SK-MEL-5 (cell line): ENCODE data around the gene EXOC6B. TPM values are rescaled to one million over a fixed set of nuclear protein-coding genes. Genes with fewer than 3 reads are reported as not detected.
"Not testable (repeated sequence)": the region's sequence is repeated elsewhere in the genome, so short reads cannot be mapped to it uniquely, and the experiment has no call there.

Experiments used
- DNase-seq: peaks from one replicate; pipeline ENCODE4 v3.0.0-alpha.2; 2016; ENCODE audit warnings: low read depth, low spot score
- in situ Hi-C: cut with HindIII; loops from 2 replicates; pipeline ENCODE4 v1.10.0; 2016; ENCODE audit warnings: low sequenced_read_pairs, high pct_unique_total_duplicates, low pct_unique_long_range_greater_than_20kb
- total RNA-seq: library from RNA; depleted of rRNA; stranded (reverse); fragments of >200 nt; shearing (Covaris generic); gene quantifications from 2 replicates; pipeline ENCODE4 v1.2.3, GENCODE V29; 2014

The EXOC6B gene
- total RNA-seq, 1 experiment from 2014 or later = 20.0 TPM

DNA sequence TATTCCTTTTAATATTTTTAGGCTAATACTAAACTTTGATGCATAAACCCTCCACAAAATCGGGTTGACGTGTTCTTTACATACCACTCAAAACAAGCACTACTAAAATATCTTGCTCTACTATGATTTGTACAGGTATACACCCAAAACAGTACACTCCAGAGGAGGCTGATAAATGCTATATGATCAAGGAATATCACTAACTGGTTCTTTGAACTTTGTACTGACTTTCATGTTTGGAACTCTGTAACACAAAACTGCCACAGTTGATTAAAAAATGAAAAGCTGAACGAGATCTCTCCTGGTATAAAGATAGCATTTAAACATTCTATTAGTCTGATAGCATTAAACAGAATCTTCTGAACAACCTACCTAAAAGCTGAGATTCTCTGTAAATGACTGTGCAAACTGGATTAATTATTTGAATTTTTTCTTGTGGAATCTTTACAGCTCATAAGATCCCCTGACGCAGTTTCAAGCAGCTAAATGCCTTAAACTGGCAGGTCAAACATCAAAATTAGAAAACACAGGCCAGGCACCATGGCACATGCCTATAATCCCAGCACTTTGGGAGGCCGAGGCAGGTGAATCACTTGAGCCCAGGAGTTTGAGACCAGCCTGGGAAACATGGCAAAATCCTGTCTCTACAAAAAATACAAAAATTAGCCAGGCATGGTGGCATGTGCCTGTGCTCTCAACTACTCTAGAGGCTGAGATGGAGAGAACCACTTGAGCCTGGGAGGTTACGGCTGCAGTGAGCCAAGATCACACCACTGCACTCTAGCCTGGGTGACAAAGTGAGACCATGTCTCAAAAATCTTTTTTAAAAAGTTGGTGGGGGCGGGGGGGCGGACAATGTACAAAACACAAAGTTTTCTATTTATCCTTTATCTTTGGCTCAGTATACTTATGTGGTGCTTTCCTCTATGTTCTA is 150.6 kb downstream of the EXOC6B start:
- no peak for DNase-seq
- in situ Hi-C loops = no loop called here

- in situ Hi-C loops = no loop called here
- no peak for DNase-seq
These were observed 152.6 kb downstream of the EXOC6B start for GRCh38 chr2:72673279-72673678.

GRCh38 chr2:72669121-72669520 is 156.7 kb downstream of the EXOC6B start:
- no peak for DNase-seq
- in situ Hi-C loops = no loop called here

- DNase-seq = no peak
- in situ Hi-C loops = no loop called here
These were observed 157.2 kb downstream of the EXOC6B start for GRCh38 chr2:72668647-72669046.

GRCh38 chr2:72665448-72665847 is 160.4 kb downstream of the EXOC6B start:
- in situ Hi-C loops = no loop called here
- no peak for DNase-seq

DNA sequence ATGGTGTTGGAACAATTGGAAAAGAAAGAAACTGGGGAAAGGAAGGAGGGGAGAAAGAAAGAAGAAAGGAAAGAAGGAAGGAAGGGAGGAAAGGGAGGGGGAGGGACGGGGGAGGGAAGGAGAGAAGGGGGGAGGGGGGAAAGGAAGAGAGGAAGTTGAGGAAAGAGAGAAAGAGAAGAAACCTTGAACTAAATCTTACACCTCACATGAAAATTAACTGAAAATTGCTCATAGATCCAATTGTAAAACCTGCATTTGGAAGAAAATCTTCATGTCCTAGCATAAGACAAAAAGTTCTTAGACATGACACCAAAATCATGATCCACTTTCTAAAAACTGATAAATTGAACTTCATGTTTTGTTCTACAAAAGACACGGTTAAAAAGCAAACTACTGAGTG is 163.8 kb downstream of the EXOC6B start:
- in situ Hi-C loops = no loop called here
- DNase-seq = no peak

DNA sequence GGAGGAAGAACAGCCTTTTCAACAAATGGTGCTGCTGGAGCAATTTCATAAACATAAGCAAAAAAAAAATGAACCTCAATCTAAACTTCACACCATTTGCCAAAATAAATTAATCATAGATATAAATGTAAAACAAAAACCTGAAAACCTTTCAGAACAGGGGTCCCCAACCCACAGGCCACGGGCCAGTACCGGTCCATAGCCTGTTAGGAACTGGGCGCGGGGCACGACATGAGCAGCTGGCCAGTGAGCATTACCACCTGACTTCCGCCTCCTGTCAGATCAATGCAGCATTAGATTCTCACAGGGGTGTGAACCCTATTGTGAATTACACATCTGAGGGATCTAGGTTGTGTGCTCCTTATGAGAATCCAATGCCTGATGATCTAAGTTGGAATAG is 176.0 kb downstream of the EXOC6B start:
- DNase-seq = no peak
- in situ Hi-C loops = no loop called here

DNA sequence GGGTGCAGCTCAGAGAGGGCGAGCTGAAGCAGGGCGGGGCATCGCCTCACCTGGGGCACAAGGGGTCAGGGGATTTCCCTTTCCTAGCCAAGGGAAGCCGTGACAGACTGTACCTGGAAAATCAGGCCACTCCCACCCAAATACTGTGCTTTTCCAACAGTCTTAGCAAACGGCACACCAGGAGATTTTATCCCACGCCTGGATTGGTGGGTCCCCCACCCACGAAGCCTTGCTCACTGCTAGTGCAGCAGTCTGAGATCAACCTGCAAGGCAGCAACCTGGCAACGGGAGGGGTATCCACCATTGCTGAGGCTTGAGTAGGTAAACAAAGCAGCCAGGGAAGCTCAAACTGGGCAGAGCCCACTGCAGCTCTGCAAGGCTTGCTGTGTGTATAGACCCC is 184.6 kb downstream of the EXOC6B start:
- in situ Hi-C loops, DNase-seq: not testable (repeated sequence)

GRCh38 chr2:72638600-72639211 is 187.1 kb downstream of the EXOC6B start:
- no peak for DNase-seq
- in situ Hi-C loops = no loop called here

- in situ Hi-C loops = no loop called here
- no peak for DNase-seq
These were observed 189.6 kb downstream of the EXOC6B start for GRCh38 chr2:72636210-72636609.

DNA sequence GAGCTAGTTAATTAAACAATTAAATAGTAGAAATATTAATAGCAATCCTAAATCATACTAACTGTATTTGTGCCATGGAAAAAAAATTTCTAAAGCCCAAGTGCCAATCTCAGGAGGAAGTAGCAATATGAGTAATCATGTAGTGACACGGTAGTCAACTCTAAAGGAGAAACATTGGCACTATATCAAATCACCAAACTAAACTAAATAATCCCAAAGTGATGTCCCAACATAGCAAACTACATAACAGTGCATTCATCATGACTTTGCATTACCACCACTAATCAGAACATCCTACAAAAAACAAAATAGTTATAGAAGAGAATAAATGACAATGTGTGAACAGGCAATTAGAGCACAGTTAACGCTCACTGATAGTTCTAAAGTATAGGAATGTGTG is 195.1 kb downstream of the EXOC6B start:
- no peak for DNase-seq
- in situ Hi-C loops = no loop called here

GRCh38 chr2:72629062-72629461 is 196.8 kb downstream of the EXOC6B start:
- no peak for DNase-seq
- in situ Hi-C loops = no loop called here

- in situ Hi-C loops = no loop called here
- DNase-seq = no peak
These were observed 198.8 kb downstream of the EXOC6B start for GRCh38 chr2:72627083-72627482.

DNA sequence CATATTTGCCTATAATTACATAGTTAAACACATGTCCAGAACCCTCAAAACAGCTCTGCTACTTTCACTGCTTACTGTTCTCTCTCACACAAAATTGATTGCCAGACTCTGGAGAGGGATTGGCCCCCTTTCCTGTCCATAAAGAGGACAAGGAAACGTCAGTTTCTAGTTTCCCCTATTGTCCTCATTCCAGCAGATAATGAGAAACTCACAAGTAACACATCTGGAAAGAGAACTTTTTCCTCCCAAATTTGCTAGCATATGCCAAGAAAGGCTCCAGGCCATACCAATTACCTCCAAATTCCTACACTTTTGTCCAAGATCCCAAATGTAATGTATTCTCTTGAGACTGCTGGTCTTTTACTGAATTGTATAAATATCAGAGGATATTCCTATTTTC is 200.5 kb downstream of the EXOC6B start:
- no peak for DNase-seq
- in situ Hi-C loops = no loop called here

GRCh38 chr2:72623481-72623880 is 202.4 kb downstream of the EXOC6B start:
- in situ Hi-C loops = no loop called here
- DNase-seq = no peak

- in situ Hi-C loops = no loop called here
- DNase-seq = no peak
These were observed 206.2 kb downstream of the EXOC6B start for GRCh38 chr2:72619626-72620025.

- in situ Hi-C loops = no loop called here
- peak; percentile 56 for DNase-seq
These were observed 211.9 kb downstream of the EXOC6B start for GRCh38 chr2:72613931-72614330.

GRCh38 chr2:72612614-72613160 is 213.1 kb downstream of the EXOC6B start:
- in situ Hi-C loops = no loop called here
- DNase-seq = no peak

- no peak for DNase-seq
- in situ Hi-C loops = no loop called here
These were observed 218.6 kb downstream of the EXOC6B start for GRCh38 chr2:72607189-72607588.
